SK-N-SH (cell line): ENCODE measurements around the gene LRCH3. TPM values are rescaled to one million over a fixed set of nuclear protein-coding genes. Genes with fewer than 3 reads are reported as not detected.

Source experiments
- CTCF ChIA-PET: fragments of 300-600, 350-600 bp; formaldehyde crosslinking; extraction: SDS; loops from one replicate; lab custom pipeline; 2021; lab: Yijun Ruan, JAX
- POLR2A ChIA-PET: fragments of 350-600 bp; sonication (Branson Sonifier 250); formaldehyde crosslinking; extraction: SDS; loops from one replicate; lab custom pipeline; 2020; ENCODE audit warnings: antibody characterized with exemption, inconsistent platforms; lab: Yijun Ruan, JAX
- DNase-seq: peaks from one replicate; pipeline ENCODE4 v3.0.0; 2012
- H2AFZ ChIP-seq: fragments of 200-600 bp; sonication (generic); 2 replicates; pipeline ENCODE4 v1.8.1; 2016; ENCODE audit warnings: antibody characterized with exemption, mild to moderate bottlenecking, low read depth
- H3F3A ChIP-seq: fragments of 200-600 bp; sonication (generic); replicated peaks from 2 replicates; pipeline ENCODE3; 2016; ENCODE audit warnings: antibody characterized with exemption, mild to moderate bottlenecking; ENCODE audit not compliant: insufficient read depth
- H3K27ac ChIP-seq, 2 experiments: fragments of 200-500 bp in 1 of 2; fragments of 200-600 bp in 1 of 2; sonication (Bioruptor generic) in 1 of 2; sonication (generic), shearing (Covaris generic) in 1 of 2; 2 replicates each; pipeline versions ENCODE4 v1.5.1 to v1.6.1; 2014 to 2016; ENCODE audit warnings: low read depth in 2 of 2, inconsistent platforms in 1 of 2, low read length in 1 of 2, mild to moderate bottlenecking in 1 of 2, mixed read lengths in 1 of 2
- H3K27me3 ChIP-seq: fragments of 200-600 bp; sonication (generic), shearing (Covaris generic); 2 replicates; pipeline ENCODE4 v1.6.1; 2016; ENCODE audit warnings: mixed run types; ENCODE audit not compliant: insufficient read depth
- H3K36me3 ChIP-seq, 2 experiments: fragments of 200-500 bp in 1 of 2; fragments of 200-600 bp in 1 of 2; sonication (Bioruptor generic) in 1 of 2; sonication (generic) in 1 of 2; replicated peaks in 1 of 2; 2 replicates each; pipeline versions ENCODE3 to v1.5.1; 2014 to 2016; ENCODE audit warnings: low read length in 1 of 2, mild to moderate bottlenecking in 1 of 2; ENCODE audit not compliant: insufficient read depth in 2 of 2, control insufficient read depth in 1 of 2
- H3K4me1 ChIP-seq, 2 experiments: fragments of 200-500 bp in 1 of 2; fragments of 200-600 bp in 1 of 2; sonication (Bioruptor generic) in 1 of 2; sonication (generic), shearing (Covaris generic) in 1 of 2; 2 replicates each; pipeline versions ENCODE4 v1.5.1 to v1.6.1; 2014 to 2016; ENCODE audit warnings: low read depth in 1 of 2, low read length in 1 of 2, mixed run types in 1 of 2; ENCODE audit not compliant: insufficient read depth in 2 of 2, control insufficient read depth in 1 of 2
- H3K4me2 ChIP-seq: fragments of 200-600 bp; sonication (generic), shearing (Covaris generic); 2 replicates; pipeline ENCODE4 v1.6.1; 2017; ENCODE audit warnings: mixed run types
- H3K4me3 ChIP-seq, 2 experiments: fragments of 200-500 bp in 1 of 2; fragments of 200-600 bp in 1 of 2; sonication (Bioruptor generic) in 1 of 2; sonication (generic), shearing (Covaris generic) in 1 of 2; 2 replicates each; pipeline versions ENCODE4 v1.5.1 to v1.8.1; 2014 to 2016; ENCODE audit warnings: low read depth in 2 of 2, inconsistent platforms in 1 of 2, low read length in 1 of 2, mild to moderate bottlenecking in 1 of 2, mixed read lengths in 1 of 2, moderate library complexity in 1 of 2
- H3K79me2 ChIP-seq: fragments of 200-600 bp; sonication (generic); 2 replicates; pipeline ENCODE4 v1.8.1; 2017; ENCODE audit warnings: mild to moderate bottlenecking; ENCODE audit not compliant: insufficient read depth
- H3K9ac ChIP-seq: fragments of 200-600 bp; sonication (generic); 2 replicates; pipeline ENCODE4 v1.6.1; 2017; ENCODE audit warnings: mixed run types
- H3K9me2 ChIP-seq: fragments of 200-600 bp; sonication (generic); 2 replicates; pipeline ENCODE4 v1.6.1; 2017; ENCODE audit warnings: mixed run types
- H3K9me3 ChIP-seq: fragments of 200-600 bp; sonication (generic); 2 replicates; pipeline ENCODE4 v1.6.1; 2017; ENCODE audit warnings: mixed run types, mild to moderate bottlenecking, moderate library complexity
- H4K20me1 ChIP-seq: fragments of 200-600 bp; sonication (generic); 2 replicates; pipeline ENCODE4 v1.6.1; 2017; ENCODE audit warnings: mild to moderate bottlenecking, mixed run types; ENCODE audit not compliant: insufficient read depth
- CHD2 ChIP-seq: fragments of 150-350 bp; IDR thresholded peaks from 2 replicates; pipeline ENCODE4 v1.6.1; 2018; ENCODE audit warnings: low read length; ENCODE audit not compliant: partially characterized antibody
- EP300 ChIP-seq, 2 experiments: IDR thresholded peaks; 2 replicates each; pipeline versions ENCODE4 v1.4.0 to v1.6.1; 2012; ENCODE audit warnings: borderline replicate concordance in 1 of 2, low read depth in 1 of 2, low read length in 1 of 2
- GABPA ChIP-seq: IDR thresholded peaks from 2 replicates; pipeline ENCODE4 v1.4.0; 2012; ENCODE audit warnings: low read depth, mild to moderate bottlenecking
- MXI1 ChIP-seq: IDR thresholded peaks from 2 replicates; pipeline ENCODE4 v1.6.1; 2012; ENCODE audit warnings: mild to moderate bottlenecking, low read depth, low read length, improper control_type of control experiment
- NFIC ChIP-seq: IDR thresholded peaks from 2 replicates; pipeline ENCODE4 v1.4.0; 2012; ENCODE audit warnings: borderline replicate concordance
- POLR2AphosphoS5 ChIP-seq: IDR thresholded peaks from 2 replicates; pipeline ENCODE4 v1.6.1; 2012; ENCODE audit warnings: low read depth, low read length
- RCOR1 ChIP-seq: fragments of 150-350 bp; IDR thresholded peaks from 2 replicates; pipeline ENCODE4 v1.6.1; 2017; ENCODE audit warnings: antibody characterized with exemption, low read length
- RFX5 ChIP-seq: IDR thresholded peaks from 2 replicates; pipeline ENCODE4 v1.6.1; 2012; ENCODE audit warnings: mild to moderate bottlenecking, improper control_type of control experiment, low read length
- RXRA ChIP-seq: IDR thresholded peaks from 2 replicates; pipeline ENCODE4 v1.4.0; 2012; ENCODE audit warnings: low read depth, mild to moderate bottlenecking, borderline replicate concordance
- SMC3 ChIP-seq: IDR thresholded peaks from 2 replicates; pipeline ENCODE4 v1.6.1; 2012; ENCODE audit warnings: low read depth, low read length, improper control_type of control experiment
- TAF1 ChIP-seq: IDR thresholded peaks from 2 replicates; pipeline ENCODE4 v1.6.1; 2012; ENCODE audit warnings: low read depth, mild to moderate bottlenecking, low read length, moderate library complexity, borderline replicate concordance
- TEAD4 ChIP-seq: IDR thresholded peaks from 2 replicates; pipeline ENCODE4 v1.4.0; 2012; ENCODE audit warnings: mild to moderate bottlenecking, borderline replicate concordance; ENCODE audit not compliant: insufficient read depth
- USF2 ChIP-seq: fragments of 150-350 bp; IDR thresholded peaks from 2 replicates; pipeline ENCODE4 v1.6.1; 2017; ENCODE audit warnings: antibody characterized with exemption, low read length, low read depth, borderline replicate concordance
- YY1 ChIP-seq: IDR thresholded peaks from 2 replicates; pipeline ENCODE4 v1.4.0; 2012; ENCODE audit warnings: low read depth, mild to moderate bottlenecking
- WGBS: methylation state at CpG from one replicate; pipeline ENCODE4 v1.1.6; 2017; ENCODE audit warnings: low lambda C conversion rate; 5-methylcytosine and 5-hydroxymethylcytosine counted together
- polyA plus RNA-seq, 3 experiments: library from polyadenylated mRNA; depleted of rRNA; stranded (reverse); fragments of >200 nt; gene quantifications; 2 replicates each; pipeline ENCODE4 v1.2.3, GENCODE V29; 2012
- TF ChIP-seq, protein P1 (sequence below): IDR thresholded peaks from 2 replicates; pipeline ENCODE4 v1.4.0; 2012; ENCODE audit warnings: low read depth, borderline replicate concordance
- TF ChIP-seq, protein P2 (sequence below): IDR thresholded peaks from 2 replicates; pipeline ENCODE4 v1.4.0; 2012; ENCODE audit warnings: low read depth, borderline replicate concordance
- TF ChIP-seq, protein P3 (sequence below): IDR thresholded peaks from 2 replicates; pipeline ENCODE4; 2012
- TF ChIP-seq, protein P4 (sequence below): fragments of 150-350 bp; IDR thresholded peaks from 2 replicates; pipeline ENCODE4 v1.6.1; 2016; ENCODE audit warnings: mild to moderate bottlenecking, low read depth, low read length

The LRCH3 gene
- polyA plus RNA-seq, 1 of the 3 experiments (the other 2 are of a cell fraction), result 22.6 TPM

- ChIA-PET POLR2A (no interaction called here), CTCF (no interaction called here)
- 82% methylated on average over 8 of the region's 8 CpGs for WGBS
- Histone ChIP-seq H3K79me2 (no peaks in the 10 kb centered on the region), H2AFZ (no peak overlapping the region), H3K4me2 (no peak overlapping the region), H3K36me3 (peaks cover 62 to 71% of the 10 kb centered on the region in 2 experiments), H4K20me1 (no peaks in the 10 kb centered on the region), H3K9me2 (no peaks in the 10 kb centered on the region), H3F3A (peaks cover 18% of the 10 kb centered on the region), H3K4me3 (no peak overlapping the region), H3K27me3 (no peaks in the 10 kb centered on the region), H3K27ac (no peak overlapping the region), H3K9me3 (no peaks in the 10 kb centered on the region), H3K9ac (no peak overlapping the region), H3K4me1 (peaks cover 0 to 20% of the 10 kb centered on the region in 2 experiments; a peak in 1 of 4 replicates)
- TF ChIP-seq TEAD4 (no peak), NFIC (no peak), RFX5 (no peak), EP300 (IDR thresholded peaks at IDR 0.05; ENCODE audit: borderline replicate concordance in 1 of 2, low read depth in 1 of 2, low read length in 1 of 2) (no peak), SMC3 (no peak), CHD2 (no peak), GABPA (no peak), TAF1 (no peak), POLR2AphosphoS5 (no peak), YY1 (no peak), RCOR1 (no peak), USF2 (no peak), RXRA (no peak), MXI1 (no peak)
- TF ChIP-seq, protein P1, sequence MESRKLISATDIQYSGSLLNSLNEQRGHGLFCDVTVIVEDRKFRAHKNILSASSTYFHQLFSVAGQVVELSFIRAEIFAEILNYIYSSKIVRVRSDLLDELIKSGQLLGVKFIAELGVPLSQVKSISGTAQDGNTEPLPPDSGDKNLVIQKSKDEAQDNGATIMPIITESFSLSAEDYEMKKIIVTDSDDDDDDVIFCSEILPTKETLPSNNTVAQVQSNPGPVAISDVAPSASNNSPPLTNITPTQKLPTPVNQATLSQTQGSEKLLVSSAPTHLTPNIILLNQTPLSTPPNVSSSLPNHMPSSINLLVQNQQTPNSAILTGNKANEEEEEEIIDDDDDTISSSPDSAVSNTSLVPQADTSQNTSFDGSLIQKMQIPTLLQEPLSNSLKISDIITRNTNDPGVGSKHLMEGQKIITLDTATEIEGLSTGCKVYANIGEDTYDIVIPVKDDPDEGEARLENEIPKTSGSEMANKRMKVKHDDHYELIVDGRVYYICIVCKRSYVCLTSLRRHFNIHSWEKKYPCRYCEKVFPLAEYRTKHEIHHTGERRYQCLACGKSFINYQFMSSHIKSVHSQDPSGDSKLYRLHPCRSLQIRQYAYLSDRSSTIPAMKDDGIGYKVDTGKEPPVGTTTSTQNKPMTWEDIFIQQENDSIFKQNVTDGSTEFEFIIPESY, result no peak
- TF ChIP-seq, protein P2, sequence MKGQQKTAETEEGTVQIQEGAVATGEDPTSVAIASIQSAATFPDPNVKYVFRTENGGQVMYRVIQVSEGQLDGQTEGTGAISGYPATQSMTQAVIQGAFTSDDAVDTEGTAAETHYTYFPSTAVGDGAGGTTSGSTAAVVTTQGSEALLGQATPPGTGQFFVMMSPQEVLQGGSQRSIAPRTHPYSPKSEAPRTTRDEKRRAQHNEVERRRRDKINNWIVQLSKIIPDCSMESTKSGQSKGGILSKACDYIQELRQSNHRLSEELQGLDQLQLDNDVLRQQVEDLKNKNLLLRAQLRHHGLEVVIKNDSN, result no peak
- TF ChIP-seq, protein P3, sequence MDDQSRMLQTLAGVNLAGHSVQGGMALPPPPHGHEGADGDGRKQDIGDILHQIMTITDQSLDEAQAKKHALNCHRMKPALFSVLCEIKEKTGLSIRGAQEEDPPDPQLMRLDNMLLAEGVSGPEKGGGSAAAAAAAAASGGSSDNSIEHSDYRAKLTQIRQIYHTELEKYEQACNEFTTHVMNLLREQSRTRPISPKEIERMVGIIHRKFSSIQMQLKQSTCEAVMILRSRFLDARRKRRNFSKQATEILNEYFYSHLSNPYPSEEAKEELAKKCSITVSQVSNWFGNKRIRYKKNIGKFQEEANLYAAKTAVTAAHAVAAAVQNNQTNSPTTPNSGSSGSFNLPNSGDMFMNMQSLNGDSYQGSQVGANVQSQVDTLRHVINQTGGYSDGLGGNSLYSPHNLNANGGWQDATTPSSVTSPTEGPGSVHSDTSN, result no peak
- TF ChIP-seq, protein P4, sequence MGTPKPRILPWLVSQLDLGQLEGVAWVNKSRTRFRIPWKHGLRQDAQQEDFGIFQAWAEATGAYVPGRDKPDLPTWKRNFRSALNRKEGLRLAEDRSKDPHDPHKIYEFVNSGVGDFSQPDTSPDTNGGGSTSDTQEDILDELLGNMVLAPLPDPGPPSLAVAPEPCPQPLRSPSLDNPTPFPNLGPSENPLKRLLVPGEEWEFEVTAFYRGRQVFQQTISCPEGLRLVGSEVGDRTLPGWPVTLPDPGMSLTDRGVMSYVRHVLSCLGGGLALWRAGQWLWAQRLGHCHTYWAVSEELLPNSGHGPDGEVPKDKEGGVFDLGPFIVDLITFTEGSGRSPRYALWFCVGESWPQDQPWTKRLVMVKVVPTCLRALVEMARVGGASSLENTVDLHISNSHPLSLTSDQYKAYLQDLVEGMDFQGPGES, result no peak
- DNase-seq, result no peak
Observed at GRCh38 chr3:197856199-197856816, 65.3 kb downstream of the LRCH3 start.
